AG09319 (cell line): Measurements from ENCODE around the gene SLIT1.

Source experiments
- DNase-seq: peaks from one replicate; pipeline ENCODE4 v3.0.0-alpha.2; 2010; ENCODE audit warnings: low read depth; ENCODE audit errors: extremely low read depth
- TF ChIP-seq, protein P1 (sequence below): IDR thresholded peaks from 2 replicates; pipeline ENCODE4 v1.5.1; 2011; ENCODE audit warnings: low read depth, mild to moderate bottlenecking, inconsistent platforms, low read length, moderate library complexity

SLIT1 gene

DNA sequence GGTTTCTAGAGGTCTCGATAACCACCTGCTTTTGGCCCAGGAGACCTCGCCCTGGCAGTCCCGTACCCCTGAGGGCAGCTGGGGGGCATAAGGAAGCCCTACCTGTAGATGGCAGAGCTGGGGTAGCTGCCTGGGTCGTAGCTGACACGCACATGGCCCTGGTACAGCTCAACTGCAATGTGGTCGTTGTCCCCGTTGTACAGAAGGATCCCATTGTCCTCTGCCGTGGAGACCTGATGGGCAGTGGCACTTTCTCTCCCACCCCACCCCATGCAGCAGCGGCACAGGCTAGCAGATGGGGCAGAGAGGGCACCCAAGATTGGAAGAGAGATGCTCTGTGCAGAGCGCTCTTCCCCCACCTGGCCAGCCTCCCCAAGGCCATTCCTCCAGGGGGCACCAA is 181.2 kb downstream of the SLIT1 start:
- TF ChIP-seq, protein P1, sequence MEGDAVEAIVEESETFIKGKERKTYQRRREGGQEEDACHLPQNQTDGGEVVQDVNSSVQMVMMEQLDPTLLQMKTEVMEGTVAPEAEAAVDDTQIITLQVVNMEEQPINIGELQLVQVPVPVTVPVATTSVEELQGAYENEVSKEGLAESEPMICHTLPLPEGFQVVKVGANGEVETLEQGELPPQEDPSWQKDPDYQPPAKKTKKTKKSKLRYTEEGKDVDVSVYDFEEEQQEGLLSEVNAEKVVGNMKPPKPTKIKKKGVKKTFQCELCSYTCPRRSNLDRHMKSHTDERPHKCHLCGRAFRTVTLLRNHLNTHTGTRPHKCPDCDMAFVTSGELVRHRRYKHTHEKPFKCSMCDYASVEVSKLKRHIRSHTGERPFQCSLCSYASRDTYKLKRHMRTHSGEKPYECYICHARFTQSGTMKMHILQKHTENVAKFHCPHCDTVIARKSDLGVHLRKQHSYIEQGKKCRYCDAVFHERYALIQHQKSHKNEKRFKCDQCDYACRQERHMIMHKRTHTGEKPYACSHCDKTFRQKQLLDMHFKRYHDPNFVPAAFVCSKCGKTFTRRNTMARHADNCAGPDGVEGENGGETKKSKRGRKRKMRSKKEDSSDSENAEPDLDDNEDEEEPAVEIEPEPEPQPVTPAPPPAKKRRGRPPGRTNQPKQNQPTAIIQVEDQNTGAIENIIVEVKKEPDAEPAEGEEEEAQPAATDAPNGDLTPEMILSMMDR, result no peak
- DNase-seq, result no peak

DNA sequence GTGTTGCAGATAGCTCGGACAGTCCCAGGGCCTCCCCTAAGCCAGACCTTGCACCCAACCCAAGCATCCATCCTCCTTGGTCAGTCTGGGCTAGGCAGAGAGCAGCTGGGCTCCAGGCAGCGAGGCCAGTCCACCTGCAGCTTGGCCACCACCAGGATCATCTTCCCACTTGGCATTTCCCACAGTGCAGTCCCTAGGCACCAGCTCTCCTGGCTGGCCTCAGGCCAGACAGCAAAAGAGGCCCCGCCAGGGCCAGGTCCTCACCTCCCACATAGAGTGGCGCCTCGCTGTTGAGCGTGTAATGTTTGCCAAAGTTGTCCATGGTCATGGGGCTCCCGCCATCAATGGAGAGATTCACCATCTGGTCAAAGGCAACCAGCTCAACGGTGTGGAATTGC is 182.0 kb downstream of the SLIT1 start:
- TF ChIP-seq, protein P1, result no peak
- no peak for DNase-seq

DNA sequence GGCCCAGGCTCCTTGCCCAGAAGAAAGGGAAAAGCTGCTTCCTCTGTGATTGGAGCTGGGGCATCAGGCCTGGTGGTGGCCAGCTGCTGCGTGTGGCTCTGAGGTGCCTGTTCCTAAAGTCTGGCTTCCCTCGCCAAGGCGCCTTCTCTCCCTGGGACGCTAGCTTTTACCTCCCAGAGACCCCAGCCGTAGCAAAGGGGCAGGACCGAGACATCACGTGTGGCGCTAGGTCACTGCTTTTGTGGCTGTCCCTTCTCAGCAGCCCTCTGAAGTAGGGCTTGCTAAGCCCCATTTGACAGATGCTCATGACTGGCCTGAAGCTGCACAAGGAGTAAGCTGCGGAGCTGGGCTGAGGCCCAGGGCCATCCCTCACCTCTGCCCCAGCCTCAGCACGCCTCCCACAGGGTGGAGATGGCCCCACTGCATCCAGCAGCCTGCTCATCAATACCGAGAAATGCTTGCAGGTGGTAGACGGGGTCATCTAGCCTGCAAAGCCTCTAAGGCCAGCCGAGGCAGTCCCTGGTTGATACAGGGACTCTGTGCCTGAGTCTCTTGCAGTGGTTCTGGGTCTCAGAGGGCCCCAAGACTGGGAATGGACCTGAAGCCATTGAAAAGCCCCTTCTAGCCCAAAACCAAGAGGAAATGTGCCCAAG is 182.5 kb downstream of the SLIT1 start:
- TF ChIP-seq, protein P1, result no peak

DNA sequence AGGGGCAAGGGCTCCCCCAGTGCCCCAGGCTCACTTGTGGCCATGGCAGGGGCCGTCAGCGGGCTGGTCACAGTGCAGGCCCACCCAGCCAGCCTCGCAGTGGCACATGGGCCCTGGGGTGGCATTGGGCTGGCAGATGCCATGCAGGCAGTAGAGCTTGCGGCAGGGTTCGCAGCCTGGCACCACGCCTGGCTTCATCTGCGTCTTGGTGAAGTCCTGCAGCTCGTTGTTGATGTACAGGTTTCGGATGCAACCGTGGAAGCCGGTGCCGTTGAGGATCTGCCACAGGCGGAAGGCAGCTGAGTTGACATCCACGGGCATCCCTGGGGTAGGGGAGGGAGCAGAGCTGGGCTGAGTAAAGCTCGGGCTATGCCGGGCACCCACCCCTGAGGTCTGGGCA is 183.1 kb downstream of the SLIT1 start:
- no peak for DNase-seq
- TF ChIP-seq, protein P1, result no peak

More for the DNA sequence above, 182.5 kb downstream of the SLIT1 start:
- DNase-seq, result no peak

DNA sequence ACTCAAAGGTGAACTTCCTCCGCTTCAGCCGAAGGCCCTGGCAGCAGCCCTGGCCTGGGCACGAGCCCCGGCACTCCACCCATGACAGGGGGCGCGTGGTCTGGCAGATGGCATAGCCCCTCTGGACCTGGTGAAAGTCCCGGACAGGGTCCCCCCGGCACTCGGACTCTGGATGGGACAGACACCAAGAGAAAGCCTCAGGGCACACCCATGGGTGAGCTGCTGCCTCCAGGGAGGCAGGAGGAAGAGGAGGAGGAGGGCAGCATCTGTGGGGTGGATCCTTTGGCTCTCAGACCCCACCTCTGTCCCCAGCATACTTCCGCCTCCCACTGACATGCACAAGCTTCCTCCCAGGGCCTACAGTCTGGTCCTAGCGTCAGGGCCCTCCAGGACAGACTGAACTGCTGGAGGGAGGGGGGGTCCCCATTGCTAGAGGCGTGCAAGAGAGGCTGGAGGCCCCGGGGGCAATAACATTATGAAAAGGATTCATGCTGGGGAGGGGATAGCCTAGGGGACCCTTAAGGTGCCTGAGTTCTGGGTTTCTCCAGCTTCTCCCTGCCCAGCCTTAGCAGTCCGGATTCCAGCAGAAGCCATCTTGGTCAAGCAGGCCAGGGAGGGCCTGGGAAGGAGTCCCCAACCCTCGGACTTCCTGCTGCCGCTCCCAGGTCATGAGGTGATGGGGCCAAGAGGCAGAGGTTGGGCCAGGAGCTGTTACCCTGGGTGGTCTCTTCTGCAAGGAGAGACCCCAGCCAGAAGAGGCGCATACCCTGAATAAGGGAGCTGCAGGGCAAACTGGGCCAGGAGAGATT is 184.4 kb downstream of the SLIT1 start:
- TF ChIP-seq, protein P1, result no peak
- DNase-seq, result no peak

DNA sequence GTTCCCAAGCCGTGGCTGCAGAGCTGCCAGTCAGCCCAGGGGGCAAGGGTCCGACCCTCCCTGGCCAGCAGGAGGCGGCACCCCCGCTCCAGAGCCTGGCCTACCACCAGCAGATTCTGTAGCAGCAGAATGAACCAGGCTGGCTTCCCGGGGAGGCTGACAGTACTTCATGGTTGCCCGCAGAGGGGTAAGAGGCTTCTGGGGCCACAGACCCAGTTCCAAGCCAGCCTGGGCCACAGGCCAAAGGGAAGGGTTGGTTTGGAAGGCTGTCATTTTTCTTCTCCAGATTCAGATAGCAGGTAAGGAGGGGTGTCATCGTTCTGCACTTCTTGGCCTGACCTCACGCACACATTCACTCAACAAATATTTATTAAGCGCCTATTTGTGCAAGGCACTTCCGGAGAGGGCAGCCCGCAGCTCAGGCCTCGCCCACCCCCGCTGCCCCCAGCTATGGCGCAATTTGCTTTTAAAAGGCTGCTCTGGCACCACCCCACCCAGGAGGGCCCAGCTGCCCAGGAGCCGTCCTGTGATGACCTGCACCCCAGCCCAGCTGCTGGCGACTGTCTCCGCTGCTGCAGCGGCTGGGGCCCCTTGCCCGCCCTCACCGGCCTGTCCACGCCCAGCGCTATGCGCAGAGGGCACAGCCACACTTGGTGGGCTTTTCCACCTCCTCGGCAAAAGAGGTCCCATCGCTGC is 185.1 kb downstream of the SLIT1 start:
- no peak for DNase-seq

More for the DNA sequence above, 185.1 kb downstream of the SLIT1 start:
- TF ChIP-seq, protein P1, result no peak
